ENCODE data around the gene DHX8. TPM values are rescaled to one million over a fixed set of nuclear protein-coding genes. Genes with fewer than 3 reads are reported as not detected.

DHX8 gene
- total and polyA plus RNA-seq, 2 donors (not counting 1 experiment from before 2014, with no cell fraction given) = 31.2 to 42.3 TPM

GRCh38 chr17:43540821-43541674, 57.3 kb downstream of the DHX8 start:
- H3K36me3 ChIP-seq (ENCODE audit: control insufficient read depth, insufficient read depth, low read length) = no peaks in the 10 kb centered on the region
- H3K9ac ChIP-seq (ENCODE audit: insufficient read depth, low read length) = no peak overlapping the region
- H3K27me3 ChIP-seq (ENCODE audit: control insufficient read depth, insufficient read depth, low read length) = no peaks in the 10 kb centered on the region
- H3K4me2 ChIP-seq (ENCODE audit: extremely low read depth, insufficient read depth, low read length) = no peak overlapping the region
- no peak for TF ChIP-seq CTCF (conservative IDR thresholded peaks at IDR 0.05 in 1 of 2, IDR thresholded peaks at IDR 0.05 in 1 of 2; ENCODE audit: low read depth in 1 of 2, low read length in 2 of 2)
- no peak for TF ChIP-seq EZH2 (IDR thresholded peaks at IDR 0.05; ENCODE audit: low read length, missing control alignments)
- H3K27ac ChIP-seq (ENCODE audit: insufficient read depth, low read length) = no peak overlapping the region
- peak in 1 of 2 donors; percentile 50 for DNase-seq (ENCODE audit: low read depth in 2 of 2)
- no peaks in the 10 kb centered on the region for H3K79me2 ChIP-seq (ENCODE audit: control insufficient read depth, insufficient read depth, low read length)
- no peaks in the 10 kb centered on the region for H4K20me1 ChIP-seq (ENCODE audit: control insufficient read depth, extremely low read depth, insufficient read depth, low read length)
- H2AFZ ChIP-seq (ENCODE audit: low read length) = no peak overlapping the region
- no peak overlapping the region for H3K4me3 ChIP-seq (replicated peaks in 1 of 4; ENCODE audit: control extremely low read depth in 1 of 4, insufficient read depth in 1 of 4, low read depth in 3 of 4, low read length in 4 of 4)
- H3K4me1 ChIP-seq (ENCODE audit: control insufficient read depth, extremely low read depth, insufficient read depth, low read length) = peaks cover 24% of the 10 kb centered on the region
- H3K9me3 ChIP-seq (ENCODE audit: control insufficient read depth, insufficient read depth, low read depth, low read length) = no peaks in the 10 kb centered on the region

DNA sequence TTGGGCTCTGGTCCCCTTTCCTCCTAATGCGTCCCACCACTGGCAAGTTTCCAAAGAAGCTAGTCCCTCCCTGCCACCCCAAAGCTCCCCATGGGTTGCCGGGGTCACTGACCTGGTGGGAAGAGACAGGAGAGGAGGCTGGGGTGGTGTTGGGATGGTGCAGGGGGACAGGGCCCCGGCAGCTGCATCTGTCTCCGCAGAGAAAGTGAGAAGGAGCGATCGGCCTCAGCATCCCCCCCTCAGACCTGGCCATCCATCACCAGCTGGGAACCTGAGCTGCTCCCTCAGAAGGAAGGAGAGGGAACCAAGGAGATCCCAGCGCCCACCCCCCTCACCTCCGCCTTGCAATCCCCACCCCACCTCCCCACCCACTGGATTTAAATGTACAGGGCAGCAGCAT, 59.1 kb downstream of the DHX8 start:
- Histone ChIP-seq H3K4me3 (replicated peaks in 1 of 4; ENCODE audit: control extremely low read depth in 1 of 4, insufficient read depth in 1 of 4, low read depth in 3 of 4, low read length in 4 of 4) (no peak overlapping the region), H3K4me2 (ENCODE audit: extremely low read depth, insufficient read depth, low read length) (no peak overlapping the region), H3K9me3 (ENCODE audit: control insufficient read depth, insufficient read depth, low read depth, low read length) (no peaks in the 10 kb centered on the region), H2AFZ (ENCODE audit: low read length) (no peak overlapping the region), H3K27me3 (ENCODE audit: control insufficient read depth, insufficient read depth, low read length) (no peaks in the 10 kb centered on the region), H3K79me2 (ENCODE audit: control insufficient read depth, insufficient read depth, low read length) (no peaks in the 10 kb centered on the region), H3K36me3 (ENCODE audit: control insufficient read depth, insufficient read depth, low read length) (no peaks in the 10 kb centered on the region), H3K27ac (ENCODE audit: insufficient read depth, low read length) (no peak overlapping the region), H3K4me1 (ENCODE audit: control insufficient read depth, extremely low read depth, insufficient read depth, low read length) (peaks cover 20% of the 10 kb centered on the region), H3K9ac (ENCODE audit: insufficient read depth, low read length) (no peak overlapping the region), H4K20me1 (ENCODE audit: control insufficient read depth, extremely low read depth, insufficient read depth, low read length) (no peaks in the 10 kb centered on the region)
- DNase-seq (ENCODE audit: low read depth in 2 of 2) = no peak
- TF ChIP-seq CTCF (conservative IDR thresholded peaks at IDR 0.05 in 1 of 2, IDR thresholded peaks at IDR 0.05 in 1 of 2; ENCODE audit: low read depth in 1 of 2, low read length in 2 of 2) = no peak
- no peak for TF ChIP-seq EZH2 (IDR thresholded peaks at IDR 0.05; ENCODE audit: low read length, missing control alignments)

DNA sequence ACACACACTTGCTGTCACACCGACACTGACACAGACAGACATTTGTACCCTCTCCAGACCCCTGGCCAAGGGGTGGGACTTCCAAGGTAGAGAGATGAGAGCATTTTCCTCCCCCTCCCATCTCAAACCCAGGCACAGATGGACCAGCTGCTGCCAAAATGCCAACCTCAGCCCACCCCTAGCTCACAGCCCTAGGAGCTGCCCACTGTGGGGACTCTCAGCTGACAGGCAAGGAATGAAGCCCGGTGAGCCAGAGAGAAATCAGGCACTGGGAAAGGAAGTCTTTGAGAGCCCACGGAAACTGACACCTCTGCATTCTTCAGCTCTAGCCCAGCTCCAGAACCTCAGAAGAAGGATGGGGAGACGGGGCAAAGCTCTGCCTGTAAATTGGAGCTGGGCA, 59.5 kb downstream of the DHX8 start:
- Histone ChIP-seq H3K4me1 (ENCODE audit: control insufficient read depth, extremely low read depth, insufficient read depth, low read length) (peaks cover 20% of the 10 kb centered on the region), H3K4me2 (ENCODE audit: extremely low read depth, insufficient read depth, low read length) (no peak overlapping the region), H3K9me3 (ENCODE audit: control insufficient read depth, insufficient read depth, low read depth, low read length) (no peaks in the 10 kb centered on the region), H2AFZ (ENCODE audit: low read length) (no peak overlapping the region), H3K9ac (ENCODE audit: insufficient read depth, low read length) (no peak overlapping the region), H3K27ac (ENCODE audit: insufficient read depth, low read length) (no peak overlapping the region), H3K36me3 (ENCODE audit: control insufficient read depth, insufficient read depth, low read length) (no peaks in the 10 kb centered on the region), H3K4me3 (replicated peaks in 1 of 4; ENCODE audit: control extremely low read depth in 1 of 4, insufficient read depth in 1 of 4, low read depth in 3 of 4, low read length in 4 of 4) (no peak overlapping the region), H3K79me2 (ENCODE audit: control insufficient read depth, insufficient read depth, low read length) (no peaks in the 10 kb centered on the region), H4K20me1 (ENCODE audit: control insufficient read depth, extremely low read depth, insufficient read depth, low read length) (no peaks in the 10 kb centered on the region), H3K27me3 (ENCODE audit: control insufficient read depth, insufficient read depth, low read length) (no peaks in the 10 kb centered on the region)
- DNase-seq (ENCODE audit: low read depth in 2 of 2) = no peak
- TF ChIP-seq CTCF (conservative IDR thresholded peaks at IDR 0.05 in 1 of 2, IDR thresholded peaks at IDR 0.05 in 1 of 2; ENCODE audit: low read depth in 1 of 2, low read length in 2 of 2) = no peak
- TF ChIP-seq EZH2 (IDR thresholded peaks at IDR 0.05; ENCODE audit: low read length, missing control alignments) = no peak
